ENCODE results near the gene PLXNA2. TPM values are rescaled to one million over a fixed set of nuclear protein-coding genes. Genes with fewer than 3 reads are reported as not detected.

PLXNA2 gene
- polyA plus RNA-seq, 1 of the 3 experiments (the other 2 are of a cell fraction) = 8.5 TPM

- POLR2A ChIA-PET = interaction anchor here (0.6 kb wide), 1 partner anchor 13 kb away, joined by 3 read pairs; no protein-coding TSS in a partner anchor
- 35% methylated on average over 4 of the region's 4 CpGs for WGBS (ENCODE audit: low lambda C conversion rate)
Observed at GRCh38 chr1:208058756-208059155, 185.4 kb downstream of the PLXNA2 start.

GRCh38 chr1:208058267-208058666, 185.9 kb downstream of the PLXNA2 start:
- Histone ChIP-seq H3K9me3 (no peaks in the 10 kb centered on the region), H3F3A (replicated peaks; ENCODE audit: insufficient read depth) (no peaks in the 10 kb centered on the region)
- peak; percentile 29; the same call in 1 of the 2 replicates for TF ChIP-seq JUND (IDR thresholded peaks at IDR 0.05)
- no peak for TF ChIP-seq RFX5 (IDR thresholded peaks at IDR 0.05; ENCODE audit: low read length)
- TF ChIP-seq USF1 (IDR thresholded peaks at IDR 0.05; ENCODE audit: borderline replicate concordance, low read depth) = no peak
- TF ChIP-seq EP300 (IDR thresholded peaks at IDR 0.05; ENCODE audit: borderline replicate concordance in 1 of 2, low read depth in 1 of 2, low read length in 1 of 2) = peak in 1 of 2 experiments; percentile 82; a peak in 3 of 4 replicates
- peak; percentile 47 for TF ChIP-seq MXI1 (IDR thresholded peaks at IDR 0.05; ENCODE audit: low read depth, low read length)
- TF ChIP-seq TEAD4 (IDR thresholded peaks at IDR 0.05; ENCODE audit: borderline replicate concordance, insufficient read depth) = 0 out of 2 replicates have a peak, but pooled peaks have one; percentile 40
- peak; percentile 67 for TF ChIP-seq FOXJ3 (CRISPR knock-in tag; IDR thresholded peaks at IDR 0.05)
- TF ChIP-seq CHD2 (IDR thresholded peaks at IDR 0.05; ENCODE audit: low read length, partially characterized antibody) = peak; percentile 74
- peak; percentile 81 for TF ChIP-seq PBX3 (IDR thresholded peaks at IDR 0.05)
- TF ChIP-seq FOSL2 (IDR thresholded peaks at IDR 0.05; ENCODE audit: borderline replicate concordance, low read depth) = peak; percentile 55; the same call in 1 of the 2 replicates
- TF ChIP-seq TCF12 (IDR thresholded peaks at IDR 0.05) = peak; percentile 66
- TF ChIP-seq RXRA (IDR thresholded peaks at IDR 0.05; ENCODE audit: borderline replicate concordance, low read depth) = no peak
- no peak; the same call in 1 of the 2 replicates for TF ChIP-seq SMC3 (IDR thresholded peaks at IDR 0.05; ENCODE audit: low read depth, low read length)
- no peak for TF ChIP-seq FOXM1 (IDR thresholded peaks at IDR 0.05; ENCODE audit: low read depth)
- peak; percentile 88 for TF ChIP-seq GATA2 (CRISPR knock-in tag; IDR thresholded peaks at IDR 0.05)
- no peak for TF ChIP-seq ZBTB33 (IDR thresholded peaks at IDR 0.05; ENCODE audit: borderline replicate concordance, low read depth)

More at GRCh38 chr1:208058756-208059155, 185.4 kb downstream of the PLXNA2 start:
- H3K79me2 ChIP-seq (ENCODE audit: insufficient read depth) = no peaks in the 10 kb centered on the region
- H3K9ac ChIP-seq = no peak overlapping the region
- peaks cover 20 to 54% of the 10 kb centered on the region in 2 experiments for H3K4me1 ChIP-seq (ENCODE audit: control insufficient read depth in 1 of 2, insufficient read depth in 2 of 2, low read depth in 1 of 2, low read length in 1 of 2)
- no peak overlapping the region for H3K4me3 ChIP-seq (ENCODE audit: low read depth in 2 of 2, low read length in 1 of 2)
- no peaks in the 10 kb centered on the region for H3K9me2 ChIP-seq
- no peak overlapping the region for H2AFZ ChIP-seq (ENCODE audit: low read depth)
- TF ChIP-seq TCF12 (IDR thresholded peaks at IDR 0.05) = no peak
- no peak for TF ChIP-seq FOXM1 (IDR thresholded peaks at IDR 0.05; ENCODE audit: low read depth)
- TF ChIP-seq USF2 (IDR thresholded peaks at IDR 0.05; ENCODE audit: borderline replicate concordance, low read depth, low read length) = no peak
- no peak for DNase-seq
- peak overlapping the region; percentile 28 to 98; a peak in 3 of 4 replicates for H3K27ac ChIP-seq (ENCODE audit: low read depth in 2 of 2, low read length in 1 of 2)
- H3K27me3 ChIP-seq (ENCODE audit: insufficient read depth) = no peaks in the 10 kb centered on the region
- peaks cover 14 to 28% of the 10 kb centered on the region in 2 experiments for H3K36me3 ChIP-seq (replicated peaks in 1 of 2; ENCODE audit: control insufficient read depth in 1 of 2, insufficient read depth in 2 of 2, low read length in 1 of 2)
- H3K4me2 ChIP-seq = peak overlapping the region; percentile 41; the same call in 1 of the 2 replicates
- no peaks in the 10 kb centered on the region for H3K9me3 ChIP-seq
- H3F3A ChIP-seq (replicated peaks; ENCODE audit: insufficient read depth) = no peaks in the 10 kb centered on the region
- CTCF ChIA-PET = interaction anchor here (1.1 to 13.7 kb wide), 11 partner anchors 12 to 1149 kb away, joined by 3 to 99 read pairs (median 6); no protein-coding TSS in a partner anchor
- no peaks in the 10 kb centered on the region for H4K20me1 ChIP-seq (ENCODE audit: insufficient read depth)

More at GRCh38 chr1:208058267-208058666, 185.9 kb downstream of the PLXNA2 start:
- Histone ChIP-seq H3K9me2 (no peaks in the 10 kb centered on the region), H3K4me1 (ENCODE audit: control insufficient read depth in 1 of 2, insufficient read depth in 2 of 2, low read depth in 1 of 2, low read length in 1 of 2) (peaks cover 20 to 54% of the 10 kb centered on the region in 2 experiments), H2AFZ (ENCODE audit: low read depth) (no peak overlapping the region), H3K4me3 (ENCODE audit: low read depth in 2 of 2, low read length in 1 of 2) (no peak overlapping the region), H3K79me2 (ENCODE audit: insufficient read depth) (no peaks in the 10 kb centered on the region), H3K36me3 (replicated peaks in 1 of 2; ENCODE audit: control insufficient read depth in 1 of 2, insufficient read depth in 2 of 2, low read length in 1 of 2) (peaks cover 16 to 30% of the 10 kb centered on the region in 2 experiments), H3K27ac (ENCODE audit: low read depth in 2 of 2, low read length in 1 of 2) (peak overlapping the region in 1 of 2 experiments; percentile 98; a peak in 2 of 4 replicates), H3K27me3 (ENCODE audit: insufficient read depth) (no peaks in the 10 kb centered on the region), H3K4me2 (peak overlapping the region; percentile 41; the same call in 1 of the 2 replicates), H3K9ac (no peak overlapping the region), H4K20me1 (ENCODE audit: insufficient read depth) (no peaks in the 10 kb centered on the region)
- POLR2A ChIA-PET = no interaction called here
- WGBS (ENCODE audit: low lambda C conversion rate) = 13% methylated on average over 8 of the region's 12 CpGs
- peak; percentile 76 for DNase-seq
- CTCF ChIA-PET = interaction anchor here (0.8 to 13.7 kb wide), 13 partner anchors 11 to 1149 kb away, joined by 3 to 99 read pairs (median 5); no protein-coding TSS in a partner anchor

All from SK-N-SH (cell line).